SK-N-DZ (cell line): ENCODE data around the gene FAM53C.
"Not testable (repeated sequence)": the region's sequence is repeated elsewhere in the genome, so short reads cannot be mapped to it uniquely, and the experiment has no call there.

Experiments
- DNase-seq: peaks from one replicate; pipeline ENCODE4 v3.0.0-alpha.2; 2015; ENCODE audit warnings: low spot score

FAM53C gene

GRCh38 chr5:138351056-138351455, 13.0 kb downstream of the FAM53C start:
- no peak for DNase-seq

DNA sequence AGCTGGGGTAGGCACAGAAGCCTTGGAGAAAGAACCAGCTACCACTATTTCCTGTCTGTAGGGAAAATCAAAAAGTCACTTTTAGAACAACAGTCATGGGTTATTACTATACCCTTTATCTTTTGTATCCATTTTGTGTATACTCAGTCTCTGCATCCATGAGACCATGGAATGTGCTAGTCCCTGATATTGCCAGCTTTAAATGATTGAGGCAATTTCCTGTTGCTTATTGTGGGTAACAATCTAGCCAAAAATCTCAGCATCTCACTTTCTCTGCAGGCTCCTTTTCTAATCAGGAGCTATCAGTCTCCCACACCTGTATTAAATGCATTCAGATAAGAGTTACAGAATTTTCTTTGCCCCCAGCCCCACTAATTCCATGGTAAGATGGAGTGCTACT, 13.5 kb downstream of the FAM53C start:
- no peak for DNase-seq

DNA sequence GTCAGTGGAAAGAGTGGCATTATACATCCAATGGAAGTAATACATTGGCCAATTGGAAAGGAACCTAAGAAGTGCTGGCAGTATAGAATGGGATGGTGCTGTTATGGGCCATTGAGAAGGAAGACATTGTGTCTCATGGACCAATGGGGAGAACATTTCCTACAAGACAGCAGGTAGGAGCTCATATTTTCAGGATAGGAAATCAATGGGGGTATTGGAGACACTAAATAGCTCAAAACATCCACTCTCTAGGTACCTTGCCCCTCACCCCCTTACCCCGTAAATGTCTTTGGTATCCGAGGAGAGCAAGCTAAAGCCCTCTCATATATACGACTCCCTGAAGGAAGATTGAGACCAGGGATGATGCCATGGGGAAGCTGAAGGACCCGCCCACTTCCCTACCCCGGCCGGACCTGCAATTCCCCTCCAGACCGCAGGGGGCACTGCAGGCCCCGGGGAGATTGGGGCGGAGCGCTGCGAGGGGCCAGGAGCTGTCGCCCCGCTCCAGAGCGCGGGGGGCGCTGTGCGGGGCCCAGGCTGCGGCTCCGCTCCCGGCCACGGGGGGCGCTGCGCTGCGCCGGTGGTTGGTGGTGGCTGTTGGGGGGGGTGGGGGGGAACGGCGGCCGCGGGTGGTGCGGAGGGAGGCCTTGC, 14.1 kb downstream of the FAM53C start, which contains the start of gene KDM3B:
TSS of gene KDM3B (plus strand) at position 615 of the 651 bp plus-strand sequence. CDS start 111 bp downstream, outside the sequence.
- DNase-seq = peak; percentile 84

GRCh38 chr5:138352722-138353559, 14.9 kb downstream of the FAM53C start:
- peak; percentile 58 for DNase-seq

GRCh38 chr5:138353560-138354080, 15.6 kb downstream of the FAM53C start:
- DNase-seq = no peak

DNA sequence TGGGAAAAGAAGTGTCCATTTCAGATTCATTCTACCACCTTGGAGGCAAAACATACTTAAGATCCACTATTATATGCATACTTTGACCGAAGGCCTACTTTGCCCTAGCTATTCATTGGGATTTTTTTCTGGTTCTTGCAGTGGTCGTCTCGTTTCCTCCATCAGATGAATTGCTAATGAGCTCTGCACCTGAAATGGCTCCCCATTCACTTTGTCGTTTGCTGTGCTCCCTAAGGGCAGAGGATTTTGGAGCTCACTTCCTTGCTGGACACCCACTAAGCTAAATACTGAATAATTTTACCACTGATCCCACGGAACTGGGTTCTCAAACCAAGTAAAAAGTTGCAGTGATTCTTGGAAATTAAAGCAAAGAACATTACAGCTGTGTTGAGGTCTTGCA, 16.3 kb downstream of the FAM53C start:
- no peak for DNase-seq

DNA sequence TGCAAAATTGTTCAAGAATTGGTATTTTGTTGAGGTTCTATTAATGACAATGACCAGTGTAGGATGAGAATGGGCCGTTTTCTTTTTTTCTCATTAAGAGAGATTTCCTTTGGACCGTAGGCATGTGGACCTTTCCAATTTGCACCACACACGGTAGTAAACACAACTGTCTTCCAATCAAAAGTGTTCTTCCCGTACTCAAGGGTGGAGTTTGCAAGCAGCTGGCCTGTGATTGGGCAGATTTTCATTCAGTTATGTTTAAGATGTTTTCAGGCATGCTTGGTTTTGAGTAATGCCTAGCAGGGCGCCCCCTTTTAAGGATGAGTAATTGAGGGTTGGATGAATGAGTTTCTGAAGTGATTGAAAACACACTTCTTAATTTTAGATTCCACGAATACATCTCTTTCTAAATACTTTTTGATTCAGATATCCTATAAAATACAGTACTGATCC, 16.9 kb downstream of the FAM53C start:
- peak; percentile 55 for DNase-seq

DNA sequence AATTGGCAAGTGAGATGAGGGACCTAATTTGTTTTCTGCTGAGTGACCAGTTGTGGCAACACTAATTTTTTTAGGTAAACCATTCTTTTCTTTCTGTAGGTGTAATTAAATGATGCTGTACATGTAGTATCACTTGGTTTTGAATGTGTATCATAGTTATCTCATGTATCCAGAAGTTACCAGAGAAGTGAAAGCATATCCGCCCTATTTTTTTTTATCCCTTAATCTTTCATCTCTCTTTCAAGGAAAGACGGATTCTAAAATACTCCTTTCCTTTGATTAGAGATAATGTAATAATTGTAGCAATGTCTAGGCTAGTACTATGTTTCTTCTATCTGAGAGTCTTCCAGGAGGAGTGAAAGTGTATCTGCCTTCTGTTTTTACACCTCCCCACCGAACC, 21.6 kb downstream of the FAM53C start:
- no peak for DNase-seq

GRCh38 chr5:138360941-138361452, 22.9 kb downstream of the FAM53C start:
- DNase-seq = no peak

GRCh38 chr5:138364576-138364975, 26.5 kb downstream of the FAM53C start:
- no peak for DNase-seq

GRCh38 chr5:138366632-138367382, 28.7 kb downstream of the FAM53C start:
- no peak for DNase-seq

DNA sequence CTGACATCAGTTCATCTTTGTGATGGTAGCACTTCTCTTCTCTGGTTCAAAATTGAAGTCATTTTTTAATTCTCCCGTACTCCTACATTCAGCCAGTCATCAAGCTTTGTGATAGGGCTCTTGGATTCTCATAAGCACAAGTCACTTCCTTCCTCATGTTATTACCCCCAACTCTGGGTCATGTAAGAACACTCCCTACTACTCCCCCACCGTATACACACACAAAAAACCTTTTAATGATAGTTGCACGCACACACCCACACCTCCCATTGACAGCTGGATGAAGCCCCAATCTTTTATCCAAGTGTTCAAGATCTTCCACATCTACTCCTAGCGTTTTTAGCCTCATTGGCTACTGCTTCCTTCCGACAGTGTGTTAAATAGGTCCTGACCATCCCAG, 31.2 kb downstream of the FAM53C start:
- no peak for DNase-seq

DNA sequence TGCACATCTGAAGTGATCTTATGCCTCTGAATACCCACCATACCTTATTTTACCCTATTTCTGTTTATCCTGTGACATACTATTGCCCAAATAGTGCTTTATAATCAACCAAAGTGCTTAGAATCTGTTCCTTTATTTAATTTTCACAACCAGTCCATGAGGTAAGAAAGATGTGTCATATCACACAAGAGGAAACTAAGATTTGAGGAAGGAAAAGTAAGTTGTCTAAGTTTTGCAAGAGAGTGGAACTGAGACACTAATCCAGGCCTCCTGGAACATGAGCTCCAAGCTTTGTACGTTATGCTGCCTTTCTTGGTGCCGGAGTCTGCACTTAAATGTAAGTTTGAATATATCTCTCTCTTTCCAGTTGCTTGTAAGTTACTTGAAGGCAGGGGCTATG, 31.6 kb downstream of the FAM53C start:
- DNase-seq = no peak

GRCh38 chr5:138370537-138370936, 32.5 kb downstream of the FAM53C start:
- DNase-seq = no peak

DNA sequence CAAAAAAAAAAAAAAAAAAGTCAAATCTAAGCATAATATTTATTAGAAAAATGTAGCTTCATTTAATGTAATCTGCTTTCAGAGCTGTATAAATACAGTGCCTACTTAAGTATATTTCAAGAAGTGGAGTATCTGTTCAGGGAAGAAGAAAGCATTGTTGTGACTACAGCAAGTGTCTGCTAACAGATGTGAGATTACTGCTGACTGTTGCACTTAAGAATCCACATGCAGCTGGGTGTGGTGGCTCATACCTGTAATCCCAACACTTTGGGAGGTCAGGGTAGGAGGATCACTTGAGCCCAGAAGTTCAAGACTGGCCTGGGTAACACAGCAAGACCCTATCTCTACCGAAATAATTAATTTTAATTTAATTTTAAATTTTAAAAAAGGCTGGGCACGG, 33.4 kb downstream of the FAM53C start:
- no peak for DNase-seq

GRCh38 chr5:138372225-138372624, 34.2 kb downstream of the FAM53C start:
- DNase-seq = no peak

- DNase-seq = no peak
Measured at GRCh38 chr5:138372653-138373052, 34.6 kb downstream of the FAM53C start.

DNA sequence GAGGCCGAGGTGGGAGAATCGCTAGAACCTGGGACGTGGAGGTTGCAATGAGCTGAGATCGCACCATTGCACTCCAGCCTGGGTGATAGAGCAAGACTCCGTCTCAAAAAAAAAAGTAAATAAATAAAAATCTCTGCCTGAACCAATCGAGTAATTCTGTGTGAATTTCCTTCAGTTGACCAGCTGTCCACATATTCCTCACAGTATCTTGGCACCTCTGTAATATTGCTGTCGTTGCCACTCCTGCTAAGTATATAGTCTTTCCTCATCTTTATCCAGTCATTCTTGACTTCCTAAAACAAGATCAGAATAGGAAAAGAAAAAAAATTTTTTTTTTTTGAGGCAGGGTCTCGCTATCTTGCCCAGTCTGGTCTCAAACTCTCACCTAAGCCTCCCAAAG, 44.3 kb downstream of the FAM53C start:
- DNase-seq = no peak

DNA sequence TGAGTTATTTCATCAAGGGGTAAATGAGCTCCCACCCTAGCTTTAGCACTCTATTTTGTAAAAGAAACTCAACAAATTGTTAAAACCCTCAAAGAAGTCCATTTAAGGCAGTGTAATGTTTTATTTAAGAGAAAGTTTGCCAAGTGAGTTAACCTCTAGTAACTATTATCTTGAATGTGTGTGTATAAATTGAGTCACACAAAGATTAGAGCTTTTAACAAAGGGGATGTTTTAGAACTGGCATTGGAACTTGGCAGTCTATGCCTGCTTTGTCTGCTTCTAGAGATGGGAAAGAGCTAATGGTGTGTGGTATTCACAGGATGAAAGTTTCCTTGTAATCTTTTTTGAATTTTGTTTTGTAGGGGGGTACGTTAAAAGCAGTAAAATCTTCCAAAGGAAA, 47.6 kb downstream of the FAM53C start:
- DNase-seq = no peak

- no peak for DNase-seq
Measured at GRCh38 chr5:138386290-138386689, 48.2 kb downstream of the FAM53C start.

DNA sequence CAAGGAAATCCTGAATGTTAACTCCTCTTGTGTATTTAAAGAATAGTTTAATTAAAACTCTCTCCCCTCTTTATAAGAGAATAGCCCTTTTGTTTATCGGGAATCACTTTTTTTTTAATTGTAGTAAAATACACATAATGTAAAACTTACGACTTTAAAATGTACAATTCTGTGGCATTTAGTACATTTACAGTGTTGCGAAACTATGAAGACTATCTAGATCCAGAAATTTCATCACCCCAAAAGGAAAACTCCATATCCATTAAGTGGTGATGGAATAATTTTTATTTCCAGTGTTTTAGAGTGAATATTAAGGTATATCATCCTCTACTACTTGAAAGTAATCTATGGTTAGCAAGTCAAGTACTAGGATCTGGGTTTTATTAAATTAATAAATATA, 51.3 kb downstream of the FAM53C start:
- DNase-seq = no peak

DNA sequence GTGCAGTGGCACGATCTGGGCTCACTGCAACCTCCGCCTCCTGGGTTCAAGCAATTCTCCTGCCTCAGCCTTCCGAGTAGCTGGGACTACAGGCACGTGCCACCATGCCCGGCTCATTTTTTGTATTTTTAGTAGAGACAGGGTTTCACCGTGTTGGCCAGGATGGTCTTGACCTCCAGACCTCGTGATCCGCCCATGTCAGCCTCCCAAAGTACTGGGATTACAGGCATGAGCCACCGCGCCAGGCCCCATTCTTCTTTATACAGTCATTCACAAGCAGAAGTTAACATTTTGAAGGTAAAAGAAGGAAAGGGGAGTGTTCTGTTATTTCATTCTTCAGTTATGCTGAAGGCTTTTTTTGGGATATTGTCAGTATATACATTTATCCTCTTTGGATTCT, 51.8 kb downstream of the FAM53C start:
- not testable (repeated sequence) for DNase-seq
